ENCODE data around the gene FGFR3.
A peak's percentile ranks its signal among the peaks of the same experiment; 100 is the strongest.

DNA sequence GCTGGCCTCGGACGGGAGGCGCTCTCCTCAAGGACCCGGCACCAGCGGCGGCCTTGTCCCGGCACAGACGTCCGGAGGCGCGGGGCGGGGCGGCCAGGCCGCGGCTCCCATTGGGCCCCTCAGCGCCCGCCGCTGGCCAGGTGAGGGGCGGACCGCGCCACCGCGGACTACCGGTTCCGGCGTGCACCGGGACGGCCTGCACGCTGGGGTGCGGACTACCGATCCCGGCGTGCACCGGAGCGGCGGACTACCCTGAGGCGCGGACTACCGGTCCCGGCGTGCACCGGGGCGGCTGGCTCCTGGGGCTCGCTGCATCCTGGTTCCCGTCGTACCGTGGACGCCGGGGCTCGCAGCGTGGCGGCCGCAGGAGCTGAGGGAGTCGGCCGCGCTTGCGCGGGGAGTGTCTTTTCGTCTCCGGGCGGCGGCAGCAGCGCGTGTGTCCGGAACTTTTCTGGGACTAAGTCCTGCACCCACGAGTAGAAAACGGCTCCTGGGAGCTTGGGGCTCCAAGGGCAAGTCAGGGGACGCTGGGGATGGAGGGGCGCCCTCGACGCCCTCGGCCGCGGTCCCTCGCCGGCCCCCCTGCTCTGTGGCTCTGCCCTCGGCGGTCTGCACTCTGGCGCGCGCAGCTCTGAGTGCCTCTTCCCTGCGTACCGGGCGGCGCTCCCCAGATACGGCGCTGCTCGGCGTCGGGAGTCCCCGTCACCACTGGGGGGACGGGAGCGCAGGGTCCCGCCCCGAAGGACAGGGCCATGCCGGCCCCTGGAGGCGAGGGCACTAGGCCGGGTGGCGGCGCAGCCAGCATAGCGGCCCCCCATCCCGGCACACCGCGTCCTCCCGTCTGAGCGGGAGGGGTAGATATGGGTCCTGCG lies 63.2 kb downstream of the FGFR3 start, which contains the start of gene LETM1:
- TF ChIP-seq POLR2AphosphoS5 (IDR thresholded peaks at IDR 0.05; ENCODE audit: low read depth, low read length) (peak; percentile 83), TAF1 (IDR thresholded peaks at IDR 0.05; ENCODE audit: borderline replicate concordance, insufficient read depth, low read length) (peak; percentile 50; the same call in 1 of the 2 replicates)
- TF ChIP-seq, protein P1, sequence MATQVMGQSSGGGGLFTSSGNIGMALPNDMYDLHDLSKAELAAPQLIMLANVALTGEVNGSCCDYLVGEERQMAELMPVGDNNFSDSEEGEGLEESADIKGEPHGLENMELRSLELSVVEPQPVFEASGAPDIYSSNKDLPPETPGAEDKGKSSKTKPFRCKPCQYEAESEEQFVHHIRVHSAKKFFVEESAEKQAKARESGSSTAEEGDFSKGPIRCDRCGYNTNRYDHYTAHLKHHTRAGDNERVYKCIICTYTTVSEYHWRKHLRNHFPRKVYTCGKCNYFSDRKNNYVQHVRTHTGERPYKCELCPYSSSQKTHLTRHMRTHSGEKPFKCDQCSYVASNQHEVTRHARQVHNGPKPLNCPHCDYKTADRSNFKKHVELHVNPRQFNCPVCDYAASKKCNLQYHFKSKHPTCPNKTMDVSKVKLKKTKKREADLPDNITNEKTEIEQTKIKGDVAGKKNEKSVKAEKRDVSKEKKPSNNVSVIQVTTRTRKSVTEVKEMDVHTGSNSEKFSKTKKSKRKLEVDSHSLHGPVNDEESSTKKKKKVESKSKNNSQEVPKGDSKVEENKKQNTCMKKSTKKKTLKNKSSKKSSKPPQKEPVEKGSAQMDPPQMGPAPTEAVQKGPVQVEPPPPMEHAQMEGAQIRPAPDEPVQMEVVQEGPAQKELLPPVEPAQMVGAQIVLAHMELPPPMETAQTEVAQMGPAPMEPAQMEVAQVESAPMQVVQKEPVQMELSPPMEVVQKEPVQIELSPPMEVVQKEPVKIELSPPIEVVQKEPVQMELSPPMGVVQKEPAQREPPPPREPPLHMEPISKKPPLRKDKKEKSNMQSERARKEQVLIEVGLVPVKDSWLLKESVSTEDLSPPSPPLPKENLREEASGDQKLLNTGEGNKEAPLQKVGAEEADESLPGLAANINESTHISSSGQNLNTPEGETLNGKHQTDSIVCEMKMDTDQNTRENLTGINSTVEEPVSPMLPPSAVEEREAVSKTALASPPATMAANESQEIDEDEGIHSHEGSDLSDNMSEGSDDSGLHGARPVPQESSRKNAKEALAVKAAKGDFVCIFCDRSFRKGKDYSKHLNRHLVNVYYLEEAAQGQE (IDR thresholded peaks at IDR 0.05; ENCODE audit: insufficient read depth in 1 of 2, low read depth in 2 of 2, low read length in 2 of 2), result no peak

Measured in PFSK-1 (cell line).